ENCODE data around the gene PRKCG. TPM values are rescaled to one million over a fixed set of nuclear protein-coding genes. Genes with fewer than 3 reads are reported as not detected.

Gene PRKCG
- total RNA-seq, 1 donor from 2014 or later: not detected

DNA sequence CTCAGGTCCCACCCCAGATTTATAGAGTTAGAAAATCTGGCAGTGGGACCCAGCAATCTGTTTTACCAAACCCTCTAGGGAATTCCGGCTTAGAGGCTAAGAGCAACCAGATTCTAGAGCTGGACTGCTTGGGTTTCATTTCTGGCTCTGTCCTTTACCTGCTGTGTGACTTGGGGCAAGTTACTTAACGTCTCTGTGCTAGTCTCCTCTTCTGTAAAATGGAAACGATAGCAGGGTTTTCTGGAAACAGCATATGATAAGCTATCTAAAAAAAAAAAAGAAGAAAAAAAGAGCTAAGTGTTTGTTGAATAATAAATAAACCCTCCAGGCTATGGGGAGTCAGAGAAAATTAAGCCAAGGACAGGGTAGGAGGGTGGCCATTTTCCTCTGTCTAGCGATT lies 15.5 kb downstream of the PRKCG start:
- Mint-ChIP-seq H3K9me3 (no peaks in the 10 kb centered on the region), H3K4me3 (no peak overlapping the region), H3K36me3 (ENCODE audit: low read depth) (no peaks in the 10 kb centered on the region), H3K27me3 (peaks cover 11% of the 10 kb centered on the region), H3K4me1 (peaks cover 4% of the 10 kb centered on the region), H3K27ac (no peak overlapping the region)
- no peak for DNase-seq
- intact Hi-C loops (cut with micrococcal nuclease): no loop called here

GRCh38 chr19:53898166-53898565 lies 16.2 kb downstream of the PRKCG start:
- DNase-seq: no peak
- Mint-ChIP-seq H3K4me1 (peaks cover 4% of the 10 kb centered on the region), H3K27ac (no peak overlapping the region), H3K27me3 (peaks cover 12% of the 10 kb centered on the region), H3K36me3 (ENCODE audit: low read depth) (no peaks in the 10 kb centered on the region), H3K9me3 (no peaks in the 10 kb centered on the region), H3K4me3 (no peak overlapping the region)
- intact Hi-C loops (cut with micrococcal nuclease): no loop called here

DNA sequence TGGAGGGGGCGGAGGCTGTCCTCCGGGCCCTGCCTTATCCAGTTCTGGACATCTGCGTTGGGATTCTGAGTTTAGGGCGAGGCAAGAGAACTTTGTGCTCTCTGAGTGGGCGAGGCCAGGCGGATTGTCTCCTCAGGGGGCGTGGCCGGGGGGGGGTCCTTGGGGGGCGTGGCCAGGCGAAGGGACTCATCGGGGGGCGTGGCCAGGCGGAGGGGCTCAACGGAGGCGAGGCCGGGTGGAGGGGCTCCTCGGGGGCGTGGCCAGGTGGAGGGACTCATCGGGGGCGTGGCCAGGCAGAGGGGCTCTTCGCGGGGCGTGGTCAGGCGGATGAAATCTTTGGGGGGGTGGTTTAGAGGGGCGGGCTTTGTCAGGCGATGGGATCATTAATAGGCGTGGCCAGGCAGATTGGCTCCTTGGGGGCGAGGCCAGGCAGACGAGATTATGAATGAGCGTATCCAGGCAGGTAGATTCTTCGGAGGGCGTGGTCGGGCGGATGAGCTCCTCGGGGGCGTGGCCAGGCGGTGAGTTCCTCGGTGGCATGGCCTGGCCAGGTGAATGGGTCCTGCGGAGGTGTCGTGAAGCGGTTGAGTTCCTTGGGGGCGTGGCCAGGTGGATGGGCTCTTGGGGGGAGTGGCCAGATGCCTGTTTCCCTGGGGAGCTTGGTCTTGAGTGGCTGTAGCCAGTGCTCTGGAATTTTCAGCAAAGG lies 16.8 kb downstream of the PRKCG start:
- Mint-ChIP-seq H3K4me3 (no peak overlapping the region), H3K27me3 (peaks cover 12% of the 10 kb centered on the region), H3K27ac (no peak overlapping the region)

DNA sequence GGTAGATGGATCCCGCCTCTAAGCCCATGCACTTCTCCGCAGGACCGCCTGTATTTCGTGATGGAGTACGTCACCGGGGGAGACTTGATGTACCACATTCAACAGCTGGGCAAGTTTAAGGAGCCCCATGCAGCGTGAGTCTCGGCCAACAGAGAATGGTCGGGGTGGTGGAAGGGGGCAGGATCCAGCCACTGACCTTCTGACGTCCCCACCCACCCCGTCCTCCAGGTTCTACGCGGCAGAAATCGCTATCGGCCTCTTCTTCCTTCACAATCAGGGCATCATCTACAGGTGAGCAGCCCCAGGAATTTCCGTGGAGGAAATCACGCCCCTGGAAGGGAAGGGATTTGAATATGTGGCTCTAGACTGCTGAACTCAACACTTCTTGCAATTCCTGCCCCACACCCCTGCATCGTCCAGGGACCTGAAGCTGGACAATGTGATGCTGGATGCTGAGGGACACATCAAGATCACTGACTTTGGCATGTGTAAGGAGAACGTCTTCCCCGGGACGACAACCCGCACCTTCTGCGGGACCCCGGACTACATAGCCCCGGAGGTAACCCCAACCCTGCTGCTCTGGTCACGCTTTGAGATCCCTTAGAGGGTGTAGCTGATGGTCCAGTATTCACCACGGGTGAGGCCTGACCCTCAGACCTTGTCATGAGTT lies 18.3 kb downstream of the PRKCG start:
- Mint-ChIP-seq H3K36me3 (ENCODE audit: low read depth) (no peaks in the 10 kb centered on the region), H3K4me3 (no peak overlapping the region), H3K9me3 (no peaks in the 10 kb centered on the region), H3K4me1 (peaks cover 4% of the 10 kb centered on the region), H3K27ac (no peak overlapping the region), H3K27me3 (peaks cover 18% of the 10 kb centered on the region)
- no peak for DNase-seq
- intact Hi-C loops (cut with micrococcal nuclease): loop anchor here (10.0 kb wide), 1 partner anchor 56 kb away; no protein-coding TSS in a partner anchor

More for the DNA sequence above, 16.8 kb downstream of the PRKCG start:
- Mint-ChIP-seq H3K9me3 (no peaks in the 10 kb centered on the region), H3K36me3 (ENCODE audit: low read depth) (no peaks in the 10 kb centered on the region), H3K4me1 (peaks cover 4% of the 10 kb centered on the region)
- DNase-seq: no peak
- intact Hi-C loops (cut with micrococcal nuclease): no loop called here

- peaks cover 12% of the 10 kb centered on the region for H3K4me1 Mint-ChIP-seq
- peak; percentile 87 for DNase-seq
- peaks cover 4% of the 10 kb centered on the region for H3K36me3 Mint-ChIP-seq (ENCODE audit: low read depth)
- no peak overlapping the region for H3K27ac Mint-ChIP-seq
- no peak overlapping the region for H3K4me3 Mint-ChIP-seq
- peaks cover 35% of the 10 kb centered on the region for H3K27me3 Mint-ChIP-seq
- H3K9me3 Mint-ChIP-seq: no peaks in the 10 kb centered on the region
- intact Hi-C loops (cut with micrococcal nuclease): loop anchor here (10.0 kb wide), 1 partner anchor 58 kb away; no protein-coding TSS in a partner anchor
These were observed 21.2 kb downstream of the PRKCG start for GRCh38 chr19:53903055-53903680.

GRCh38 chr19:53904909-53905308 lies 22.9 kb downstream of the PRKCG start:
- DNase-seq: no peak
- Mint-ChIP-seq H3K4me1 (peaks cover 16% of the 10 kb centered on the region), H3K4me3 (no peak overlapping the region), H3K27ac (no peak overlapping the region), H3K36me3 (ENCODE audit: low read depth) (peaks cover 8% of the 10 kb centered on the region), H3K9me3 (no peaks in the 10 kb centered on the region), H3K27me3 (peaks cover 45% of the 10 kb centered on the region)
- intact Hi-C loops (cut with micrococcal nuclease): loop anchor here (5.0 to 10.0 kb wide), 2 partner anchors 60 to 72 kb away; no protein-coding TSS in a partner anchor

DNA sequence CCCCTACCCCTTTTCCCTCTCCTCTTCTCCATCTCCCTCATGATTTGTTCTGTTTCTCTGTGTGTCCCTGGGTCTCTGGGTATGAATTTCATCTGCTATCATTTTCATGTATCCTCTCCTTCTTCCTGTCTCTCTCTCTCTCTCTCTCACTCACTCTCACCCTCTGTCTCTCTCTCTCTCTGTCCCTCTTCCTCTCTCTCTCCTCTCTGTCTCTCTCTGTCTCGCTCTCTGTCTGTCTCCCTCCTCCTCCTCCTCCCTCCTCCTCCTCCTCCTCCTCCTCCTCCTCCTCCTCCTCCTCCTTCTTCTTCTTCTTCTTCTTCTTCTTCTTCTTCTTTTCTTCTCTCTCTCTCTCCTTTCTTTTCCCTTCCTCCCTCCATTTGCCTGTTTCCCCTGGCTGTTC lies 23.8 kb downstream of the PRKCG start:
- peaks cover 8% of the 10 kb centered on the region for H3K36me3 Mint-ChIP-seq (ENCODE audit: low read depth)
- intact Hi-C loops (cut with micrococcal nuclease): loop anchor here (1.0 to 10.0 kb wide), 3 partner anchors 61 to 119 kb away; no protein-coding TSS in a partner anchor
- no peak for DNase-seq

GRCh38 chr19:53906211-53907192 lies 24.5 kb downstream of the PRKCG start:
- peaks cover 60% of the 10 kb centered on the region for H3K27me3 Mint-ChIP-seq

More for the DNA sequence above, 23.8 kb downstream of the PRKCG start:
- H3K4me3 Mint-ChIP-seq: no peak overlapping the region
- H3K4me1 Mint-ChIP-seq: peaks cover 17% of the 10 kb centered on the region
- H3K9me3 Mint-ChIP-seq: no peaks in the 10 kb centered on the region
- peaks cover 54% of the 10 kb centered on the region for H3K27me3 Mint-ChIP-seq
- no peak overlapping the region for H3K27ac Mint-ChIP-seq

DNA sequence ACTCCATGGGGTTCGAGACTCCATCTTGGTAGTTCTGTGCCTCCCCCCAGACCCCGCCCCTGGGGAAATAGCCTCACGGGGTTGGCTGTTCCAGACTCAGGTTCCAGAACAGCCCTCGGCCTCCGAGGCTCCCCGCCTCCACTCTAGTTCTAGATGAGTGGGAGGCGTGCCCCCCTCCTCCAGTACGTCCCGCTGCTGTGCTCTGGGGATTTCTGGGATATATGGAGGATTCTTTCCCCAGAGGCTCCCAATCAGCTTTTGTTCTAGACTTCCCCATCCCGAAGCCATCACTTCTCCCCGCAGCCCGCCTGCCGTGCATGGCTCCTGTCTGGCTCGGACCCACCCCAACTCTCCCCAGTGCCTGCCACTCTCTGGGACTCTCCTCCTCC lies 25.2 kb downstream of the PRKCG start:
- Mint-ChIP-seq H3K36me3 (ENCODE audit: low read depth) (peaks cover 8% of the 10 kb centered on the region), H3K9me3 (no peaks in the 10 kb centered on the region)

More at GRCh38 chr19:53906211-53907192, 24.5 kb downstream of the PRKCG start:
- Mint-ChIP-seq H3K27ac (no peak overlapping the region), H3K4me1 (peaks cover 17% of the 10 kb centered on the region), H3K4me3 (no peak overlapping the region), H3K36me3 (ENCODE audit: low read depth) (peaks cover 8% of the 10 kb centered on the region), H3K9me3 (no peaks in the 10 kb centered on the region)
- intact Hi-C loops (cut with micrococcal nuclease): loop anchor here (1.0 to 10.0 kb wide), 3 partner anchors 62 to 118 kb away; no protein-coding TSS in a partner anchor
- DNase-seq: peak; percentile 92

GRCh38 chr19:53907690-53908089 lies 25.7 kb downstream of the PRKCG start:
- peaks cover 8% of the 10 kb centered on the region for H3K36me3 Mint-ChIP-seq (ENCODE audit: low read depth)
- no peak for DNase-seq
- peaks cover 67% of the 10 kb centered on the region for H3K27me3 Mint-ChIP-seq
- no peaks in the 10 kb centered on the region for H3K9me3 Mint-ChIP-seq
- no peak overlapping the region for H3K27ac Mint-ChIP-seq
- peaks cover 17% of the 10 kb centered on the region for H3K4me1 Mint-ChIP-seq
- peak overlapping the region; percentile 8 for H3K4me3 Mint-ChIP-seq
- intact Hi-C loops (cut with micrococcal nuclease): loop anchor here (5.0 to 10.0 kb wide), 2 partner anchors 63 to 70 kb away; no protein-coding TSS in a partner anchor

More for the DNA sequence above, 25.2 kb downstream of the PRKCG start:
- Mint-ChIP-seq H3K27ac (no peak overlapping the region), H3K4me1 (peaks cover 17% of the 10 kb centered on the region), H3K27me3 (peaks cover 67% of the 10 kb centered on the region), H3K4me3 (no peak overlapping the region)
- intact Hi-C loops (cut with micrococcal nuclease): loop anchor here (5.0 to 10.0 kb wide), 2 partner anchors 62 to 70 kb away; no protein-coding TSS in a partner anchor
- DNase-seq: no peak

DNA sequence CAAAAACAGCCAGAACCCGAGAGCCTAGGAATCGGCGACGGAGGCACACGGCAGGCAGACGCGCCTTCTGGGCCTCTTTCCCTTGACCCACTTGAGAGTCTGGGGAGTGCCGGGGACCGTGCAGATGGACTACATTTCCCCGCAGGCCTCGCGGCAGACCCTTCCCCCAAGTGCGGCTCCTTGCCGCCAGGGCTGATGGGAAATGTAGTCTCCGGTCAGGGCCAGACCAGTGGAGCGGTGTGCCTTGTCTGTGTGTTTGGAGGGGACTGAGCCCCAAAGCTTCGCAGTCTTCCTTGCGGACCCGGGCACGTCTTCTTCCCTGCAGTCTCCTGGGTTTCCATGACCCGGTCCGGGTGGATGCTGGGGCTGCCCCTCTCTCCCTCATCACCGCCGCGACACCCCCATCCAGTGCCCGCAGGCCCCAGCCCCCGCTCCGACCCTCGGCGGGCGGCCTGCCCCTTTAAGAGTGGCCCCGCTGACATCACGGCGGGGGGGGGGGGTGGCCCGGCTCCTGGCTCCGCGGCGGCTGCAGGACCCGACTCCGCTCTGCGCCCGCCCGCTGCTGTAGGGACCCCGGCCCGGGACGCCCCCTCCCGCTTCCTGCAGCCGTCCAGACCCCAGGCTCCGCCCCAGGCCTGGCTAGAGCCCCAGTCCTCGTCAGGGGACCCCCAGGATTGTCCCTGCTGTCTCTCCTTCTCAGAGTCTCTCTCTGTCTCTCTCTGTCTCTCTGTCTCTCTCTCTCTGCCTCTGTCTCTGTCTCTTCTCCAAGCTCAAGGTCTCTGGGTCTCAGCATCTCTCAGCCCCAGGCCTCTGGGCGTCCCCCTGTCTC lies 26.3 kb downstream of the PRKCG start:
- intact Hi-C loops (cut with micrococcal nuclease): loop anchor here (5.0 to 10.0 kb wide), 2 partner anchors 64 to 69 kb away; no protein-coding TSS in a partner anchor
- peaks cover 66% of the 10 kb centered on the region for H3K27me3 Mint-ChIP-seq
- no peaks in the 10 kb centered on the region for H3K9me3 Mint-ChIP-seq
- DNase-seq: peak; percentile 83
- H3K4me1 Mint-ChIP-seq: peaks cover 17% of the 10 kb centered on the region
- peaks cover 8% of the 10 kb centered on the region for H3K36me3 Mint-ChIP-seq (ENCODE audit: low read depth)
- peak overlapping the region; percentile 5 for H3K27ac Mint-ChIP-seq
- H3K4me3 Mint-ChIP-seq: peak overlapping the region; percentile 29

- H3K27me3 Mint-ChIP-seq: peaks cover 66% of the 10 kb centered on the region
- peaks cover 8% of the 10 kb centered on the region for H3K36me3 Mint-ChIP-seq (ENCODE audit: low read depth)
- H3K4me3 Mint-ChIP-seq: peak within 1 kb of the TSS; percentile 29
- peak within 1 kb of the TSS; percentile 5 for H3K27ac Mint-ChIP-seq
- intact Hi-C loops (cut with micrococcal nuclease): loop anchor here (5.0 to 10.0 kb wide), 2 partner anchors 64 to 68 kb away; no protein-coding TSS in a partner anchor
- no peaks in the 10 kb centered on the region for H3K9me3 Mint-ChIP-seq
- H3K4me1 Mint-ChIP-seq: peaks cover 17% of the 10 kb centered on the region
- DNase-seq: no peak
These were observed 27.0 kb downstream of the PRKCG start, which contains the start of gene CACNG7 for GRCh38 chr19:53908935-53909415. Gene CACNG7, plus strand, starts transcription at chr19:53909278. Its CDS starts 3,554 bp downstream, at chr19:53912832.
